Loucy (cell line): Measurements from ENCODE around the gene PDGFRB.

Experiments used
- H2AFZ ChIP-seq: fragments of 200-600 bp; sonication (generic); 2 replicates; pipeline ENCODE4 v1.6.0; 2016; ENCODE audit warnings: antibody characterized with exemption, mild to moderate bottlenecking, low read length, moderate library complexity
- H3F3A ChIP-seq: fragments of 200-600 bp; 2 replicates; pipeline ENCODE4 v1.6.0; 2016; ENCODE audit warnings: antibody characterized with exemption, low read depth, mild to moderate bottlenecking
- H3K27me3 ChIP-seq: fragments of 200-600 bp; sonication (generic); 2 replicates; pipeline ENCODE4 v1.6.1; 2014; ENCODE audit warnings: low read length, mild to moderate bottlenecking; ENCODE audit not compliant: insufficient read depth, poor library complexity, severe bottlenecking
- H3K36me3 ChIP-seq: fragments of 200-600 bp; sonication (generic); 2 replicates; pipeline ENCODE4 v1.6.1; 2016; ENCODE audit warnings: low read length; ENCODE audit not compliant: insufficient read depth
- H3K4me1 ChIP-seq: fragments of 200-600 bp; sonication (generic); 2 replicates; pipeline ENCODE4 v1.5.1; 2014; ENCODE audit warnings: low read length, mild to moderate bottlenecking; ENCODE audit not compliant: insufficient read depth, poor library complexity, severe bottlenecking
- H3K4me2 ChIP-seq: fragments of 200-600 bp; sonication (generic); 2 replicates; pipeline ENCODE4 v1.6.0; 2014; ENCODE audit warnings: antibody characterized with exemption, low read length, low read depth, mild to moderate bottlenecking; ENCODE audit not compliant: poor library complexity, severe bottlenecking
- H3K4me3 ChIP-seq: fragments of 200-600 bp; sonication (generic); 2 replicates; pipeline ENCODE4 v1.5.1; 2014; ENCODE audit warnings: low read length, mild to moderate bottlenecking, mixed read lengths; ENCODE audit not compliant: poor library complexity, severe bottlenecking
- H3K79me2 ChIP-seq: fragments of 200-600 bp; sonication (generic); 2 replicates; pipeline ENCODE4 v1.6.1; 2014; ENCODE audit warnings: low read length; ENCODE audit not compliant: insufficient read depth
- H3K9ac ChIP-seq: fragments of 200-600 bp; sonication (generic); 2 replicates; pipeline ENCODE4 v1.6.0; 2014; ENCODE audit warnings: mild to moderate bottlenecking, low read depth, low read length, moderate library complexity; ENCODE audit not compliant: poor library complexity, severe bottlenecking
- H3K9me2 ChIP-seq: fragments of 200-600 bp; sonication (generic); replicated peaks from 2 replicates; pipeline ENCODE4 v1.6.1; 2016; ENCODE audit warnings: low read depth, low read length, mixed read lengths
- H3K9me3 ChIP-seq: fragments of 200-600 bp; sonication (generic); 2 replicates; pipeline ENCODE4 v1.6.1; 2014; ENCODE audit warnings: mild to moderate bottlenecking, antibody characterized with exemption, low read length, low read depth; ENCODE audit not compliant: insufficient read depth
- H4K20me1 ChIP-seq: fragments of 200-600 bp; sonication (generic); 2 replicates; pipeline ENCODE4 v1.6.0; 2014; ENCODE audit warnings: antibody characterized with exemption, low read length, mild to moderate bottlenecking; ENCODE audit not compliant: insufficient read depth, poor library complexity, severe bottlenecking
- CTCF ChIP-seq: fragments of 200-600 bp; sonication (generic); conservative IDR thresholded peaks from 2 replicates; pipeline ENCODE4 v1.5.1; 2014; ENCODE audit warnings: mild to moderate bottlenecking, antibody characterized with exemption, low read length
- EZH2phosphoT487 ChIP-seq: fragments of 200-600 bp; IDR thresholded peaks from 2 replicates; pipeline ENCODE4 v1.6.1; 2018; ENCODE audit warnings: antibody characterized with exemption, mild to moderate bottlenecking, moderate library complexity, borderline replicate concordance

Gene PDGFRB

GRCh38 chr5:150156540-150156939 lies 895 bp upstream of the PDGFRB start:
- TF ChIP-seq EZH2phosphoT487, result no peak
- no peak for TF ChIP-seq CTCF
- Histone ChIP-seq H4K20me1 (no peaks in the 10 kb centered on the region), H3K27me3 (no peaks in the 10 kb centered on the region), H3K79me2 (no peaks in the 10 kb centered on the region), H3K36me3 (no peaks in the 10 kb centered on the region), H3K9me3 (no peaks in the 10 kb centered on the region), H3K4me3 (no peak overlapping the region), H3K9me2 (no peaks in the 10 kb centered on the region), H2AFZ (no peak overlapping the region), H3K4me1 (peaks cover 5% of the 10 kb centered on the region), H3F3A (no peaks in the 10 kb centered on the region), H3K9ac (no peak overlapping the region), H3K4me2 (peak overlapping the region; percentile 64)

GRCh38 chr5:150156027-150156368 lies 353 bp upstream of the PDGFRB start:
- TF ChIP-seq CTCF, result no peak
- no peak for TF ChIP-seq EZH2phosphoT487
- Histone ChIP-seq H3K36me3 (no peaks in the 10 kb centered on the region), H4K20me1 (no peaks in the 10 kb centered on the region), H3K27me3 (no peaks in the 10 kb centered on the region), H3K79me2 (no peaks in the 10 kb centered on the region), H3K9me3 (no peaks in the 10 kb centered on the region), H3K4me1 (peaks cover 5% of the 10 kb centered on the region), H2AFZ (peak overlapping the region; percentile 83), H3K4me2 (peak overlapping the region; percentile 64), H3K4me3 (peak overlapping the region; percentile 68), H3F3A (no peaks in the 10 kb centered on the region), H3K9me2 (no peaks in the 10 kb centered on the region), H3K9ac (peak overlapping the region; percentile 64)

- Histone ChIP-seq H2AFZ (no peak overlapping the region), H3K4me2 (no peak overlapping the region), H3K9me2 (no peaks in the 10 kb centered on the region), H4K20me1 (no peaks in the 10 kb centered on the region), H3K9ac (no peak overlapping the region), H3F3A (no peaks in the 10 kb centered on the region), H3K9me3 (no peaks in the 10 kb centered on the region), H3K4me3 (no peak overlapping the region), H3K79me2 (no peaks in the 10 kb centered on the region), H3K4me1 (no peaks in the 10 kb centered on the region), H3K27me3 (no peaks in the 10 kb centered on the region), H3K36me3 (no peaks in the 10 kb centered on the region)
- no peak for TF ChIP-seq EZH2phosphoT487
Measured at GRCh38 chr5:150154618-150155128, 972 bp downstream of the PDGFRB start.

- Histone ChIP-seq H3K9me2 (no peaks in the 10 kb centered on the region), H3K27me3 (no peaks in the 10 kb centered on the region), H3K9ac (no peak overlapping the region), H3K4me3 (no peak overlapping the region), H3K36me3 (no peaks in the 10 kb centered on the region), H3F3A (no peaks in the 10 kb centered on the region), H4K20me1 (no peaks in the 10 kb centered on the region), H3K79me2 (no peaks in the 10 kb centered on the region), H3K9me3 (no peaks in the 10 kb centered on the region), H3K4me2 (no peak overlapping the region), H3K4me1 (no peaks in the 10 kb centered on the region), H2AFZ (no peak overlapping the region)
- no peak; the same call in 1 of the 2 replicates for TF ChIP-seq CTCF
- no peak for TF ChIP-seq EZH2phosphoT487
Measured at GRCh38 chr5:150153957-150154617, 1.6 kb downstream of the PDGFRB start.
